Measurements from ENCODE around the gene SKAP2. TPM values are rescaled to one million over a fixed set of nuclear protein-coding genes. Genes with fewer than 3 reads are reported as not detected.

The SKAP2 gene
- total and polyA plus RNA-seq, 2 of the 13 experiments (the other 11 are each of a cell fraction or from before 2014, with no cell fraction given): 3.6 to 12.9 TPM

GRCh38 chr7:26864309-26865093, at the start of gene SKAP2 (continued):
- TF ChIP-seq ZBTB37 (CRISPR knock-in tag; IDR thresholded peaks at IDR 0.05) (no peak), ZBTB10 (CRISPR knock-in tag; IDR thresholded peaks at IDR 0.05; ENCODE audit: borderline replicate concordance) (no peak), ZNF24 (IDR thresholded peaks at IDR 0.05) (no peak), EHMT2 (IDR thresholded peaks at IDR 0.05; ENCODE audit: borderline replicate concordance, low read depth, low read length) (peak; percentile 86; the same call in 1 of the 2 replicates), TIGD3 (CRISPR knock-in tag; IDR thresholded peaks at IDR 0.05; ENCODE audit: borderline replicate concordance) (no peak), SIX4 (CRISPR knock-in tag; IDR thresholded peaks at IDR 0.05) (no peak), ZNF17 (CRISPR knock-in tag; IDR thresholded peaks at IDR 0.05) (no peak), SUZ12 (IDR thresholded peaks at IDR 0.05; ENCODE audit: low read depth, low read length) (no peak), ZNF546 (CRISPR knock-in tag; conservative IDR thresholded peaks at IDR 0.05) (no peak), ZNF841 (CRISPR knock-in tag; IDR thresholded peaks at IDR 0.05; ENCODE audit: borderline replicate concordance) (no peak), RBFOX2 (IDR thresholded peaks at IDR 0.05; ENCODE audit: low read depth, low read length) (peak; percentile 89)
